ENCODE data around the gene ROS1.

The ROS1 gene

GRCh38 chr6:117467876-117468275 lies 42.1 kb upstream of the ROS1 start:
- H3K36me3 ChIP-seq: no peaks in the 10 kb centered on the region
- no peaks in the 10 kb centered on the region for H3K27me3 ChIP-seq
- no peak for DNase-seq
- H3K4me1 ChIP-seq: no peaks in the 10 kb centered on the region
- no peaks in the 10 kb centered on the region for H3K9me3 ChIP-seq
- intact Hi-C loops (cut with DNase I; ENCODE audit: low total_unique reads): no loop called here
- no peak overlapping the region for H3K4me3 ChIP-seq
- no peak overlapping the region for H3K27ac ChIP-seq
- no peak for TF ChIP-seq CTCF (IDR thresholded peaks at IDR 0.05)

- Histone ChIP-seq H3K36me3 (no peaks in the 10 kb centered on the region), H3K4me1 (no peaks in the 10 kb centered on the region), H3K4me3 (no peak overlapping the region), H3K27me3 (no peaks in the 10 kb centered on the region), H3K9me3 (no peaks in the 10 kb centered on the region), H3K27ac (no peak overlapping the region)
- intact Hi-C loops (cut with DNase I; ENCODE audit: low total_unique reads): no loop called here
- no peak for TF ChIP-seq CTCF (IDR thresholded peaks at IDR 0.05)
- DNase-seq: no peak
These were observed 39.9 kb upstream of the ROS1 start for GRCh38 chr6:117465691-117466090.

GRCh38 chr6:117464700-117465099 lies 39.0 kb upstream of the ROS1 start:
- Histone ChIP-seq H3K27ac (no peak overlapping the region), H3K4me1 (no peaks in the 10 kb centered on the region), H3K4me3 (no peak overlapping the region), H3K36me3 (no peaks in the 10 kb centered on the region), H3K27me3 (no peaks in the 10 kb centered on the region), H3K9me3 (no peaks in the 10 kb centered on the region)
- no peak for DNase-seq
- intact Hi-C loops (cut with DNase I; ENCODE audit: low total_unique reads): no loop called here
- no peak for TF ChIP-seq CTCF (IDR thresholded peaks at IDR 0.05)

- Histone ChIP-seq H3K27ac (no peak overlapping the region), H3K4me3 (no peak overlapping the region), H3K27me3 (no peaks in the 10 kb centered on the region), H3K9me3 (no peaks in the 10 kb centered on the region), H3K36me3 (no peaks in the 10 kb centered on the region), H3K4me1 (no peaks in the 10 kb centered on the region)
- no peak for DNase-seq
- intact Hi-C loops (cut with DNase I; ENCODE audit: low total_unique reads): no loop called here
- TF ChIP-seq CTCF (IDR thresholded peaks at IDR 0.05): no peak
These were observed 38.3 kb upstream of the ROS1 start for GRCh38 chr6:117463762-117464665.

- H3K27ac ChIP-seq: no peak overlapping the region
- no peaks in the 10 kb centered on the region for H3K4me1 ChIP-seq
- DNase-seq: no peak
- no peak overlapping the region for H3K4me3 ChIP-seq
- TF ChIP-seq CTCF (IDR thresholded peaks at IDR 0.05): no peak
- H3K27me3 ChIP-seq: no peaks in the 10 kb centered on the region
- no peaks in the 10 kb centered on the region for H3K36me3 ChIP-seq
- no peaks in the 10 kb centered on the region for H3K9me3 ChIP-seq
- intact Hi-C loops (cut with DNase I; ENCODE audit: low total_unique reads): no loop called here
These were observed 33.6 kb upstream of the ROS1 start for GRCh38 chr6:117459204-117459944.

All from tibial artery (tissue), 4 donors.